Keratinocyte (primary cell): ENCODE results near the gene NAA16.

Experiments used
- CTCF ChIP-seq, 3 experiments: IDR thresholded peaks in 1 of 3; conservative IDR thresholded peaks in 1 of 3; optimal IDR thresholded peaks in 1 of 3; 2 replicates in 2 of 3; 3 replicates in 1 of 3; pipeline versions ENCODE3 to v1.5.1; 2011; ENCODE audit warnings: low read length in 3 of 3, mild to moderate bottlenecking in 3 of 3, moderate library complexity in 2 of 3, control low read depth in 1 of 3, inconsistent platforms in 1 of 3; ENCODE audit not compliant: insufficient read depth in 2 of 3; ENCODE audit errors: extremely low read depth in 1 of 3
- EZH2 ChIP-seq: IDR thresholded peaks from one replicate; pipeline ENCODE4 v1.6.1; 2012; ENCODE audit warnings: inconsistent platforms, mild to moderate bottlenecking, low read length, moderate library complexity

GRCh38 chr13:41271456-41272285 is 39.4 kb upstream of the NAA16 start:
- TF ChIP-seq CTCF (optimal IDR thresholded peaks at IDR 0.05 in 1 of 3, IDR thresholded peaks at IDR 0.05 in 1 of 3, conservative IDR thresholded peaks at IDR 0.05 in 1 of 3; ENCODE audit: extremely low read depth in 1 of 3, insufficient read depth in 2 of 3, low read length in 3 of 3) (no peak), EZH2 (no peak)
